Neural progenitor cell (in vitro differentiated cells): Measurements from ENCODE around the gene BTG2. TPM values are rescaled to one million over a fixed set of nuclear protein-coding genes. Genes with fewer than 3 reads are reported as not detected.

Experiments used
- DNase-seq: peaks from one replicate; pipeline ENCODE4 v3.0.0-alpha.2; 2016; ENCODE audit warnings: low spot score
- H2AFZ ChIP-seq: fragments of 200-600 bp; sonication (generic); replicated peaks from 2 replicates; pipeline ENCODE4 v1.6.1; 2016; ENCODE audit warnings: antibody characterized with exemption
- H3F3A ChIP-seq: fragments of 200-600 bp; sonication (generic); 2 replicates; pipeline ENCODE4 v1.6.1; 2016; ENCODE audit warnings: antibody characterized with exemption, low read depth
- H3K27ac ChIP-seq: fragments of 200-600 bp; sonication (generic); 2 replicates; pipeline ENCODE4 v1.5.1; 2016; ENCODE audit warnings: mild to moderate bottlenecking
- H3K27me3 ChIP-seq: fragments of 200-600 bp; sonication (generic); 2 replicates; pipeline ENCODE4 v1.6.1; 2016; ENCODE audit warnings: mild to moderate bottlenecking, moderate library complexity
- H3K36me3 ChIP-seq: fragments of 200-600 bp; sonication (generic); 2 replicates; pipeline ENCODE4 v1.5.1; 2016
- H3K4me1 ChIP-seq: fragments of 200-600 bp; sonication (generic); 2 replicates; pipeline ENCODE4 v1.6.1; 2016; ENCODE audit warnings: mixed run types
- H3K4me2 ChIP-seq: fragments of 200-600 bp; sonication (generic); 2 replicates; pipeline ENCODE4 v1.6.1; 2016
- H3K4me3 ChIP-seq: fragments of 200-600 bp; sonication (generic); 2 replicates; pipeline ENCODE4 v1.5.1; 2016
- H3K79me2 ChIP-seq: fragments of 200-600 bp; sonication (generic); 2 replicates; pipeline ENCODE4 v1.6.1; 2016; ENCODE audit warnings: low read depth
- H3K9ac ChIP-seq: fragments of 200-600 bp; sonication (generic); 2 replicates; pipeline ENCODE4 v1.6.1; 2016
- H3K9me3 ChIP-seq: fragments of 200-600 bp; sonication (generic); 2 replicates; pipeline ENCODE4 v1.5.1; 2016; ENCODE audit warnings: low read depth
- H4K20me1 ChIP-seq: fragments of 200-600 bp; sonication (generic); 2 replicates; pipeline ENCODE4 v1.6.1; 2016; ENCODE audit warnings: low read depth
- H3K27ac Mint-ChIP-seq: 3 replicates; pipeline ENCODE4 v1.8.0; 2021; ENCODE audit warnings: mixed read lengths
- H3K27me3 Mint-ChIP-seq: 2 replicates; pipeline ENCODE4 v1.8.0; 2022; ENCODE audit warnings: low read depth, mild to moderate bottlenecking, inconsistent platforms, moderate library complexity, mixed read lengths; ENCODE audit not compliant: insufficient read depth
- H3K36me3 Mint-ChIP-seq: 3 replicates; pipeline ENCODE4 v1.8.0; 2021; ENCODE audit warnings: mixed read lengths
- H3K4me1 Mint-ChIP-seq: 3 replicates; pipeline ENCODE4 v1.8.0; 2021; ENCODE audit warnings: mixed read lengths
- H3K4me3 Mint-ChIP-seq: 3 replicates; pipeline ENCODE4 v1.8.0; 2021; ENCODE audit warnings: mild to moderate bottlenecking, moderate library complexity, mixed read lengths
- H3K9me3 Mint-ChIP-seq: 3 replicates; pipeline ENCODE4 v1.8.0; 2020; ENCODE audit warnings: mixed read lengths
- EZH2 ChIP-seq: fragments of 200-600 bp; sonication (generic); IDR thresholded peaks from 2 replicates; pipeline ENCODE4 v1.6.1; 2017; ENCODE audit warnings: antibody characterized with exemption, mild to moderate bottlenecking, moderate library complexity
- EZH2phosphoT487 ChIP-seq: fragments of 200-600 bp; sonication (generic); IDR thresholded peaks from 2 replicates; pipeline ENCODE4 v1.6.1; 2017; ENCODE audit warnings: antibody characterized with exemption
- total RNA-seq: library from RNA; depleted of rRNA; stranded (reverse); fragments of >200 nt; gene quantifications from 2 replicates; pipeline ENCODE4 v1.2.3, GENCODE V29; 2015; ENCODE audit warnings: low replicate concordance
- TF ChIP-seq, protein P1 (sequence below): fragments of 200-600 bp; sonication (generic); IDR thresholded peaks from 2 replicates; pipeline ENCODE4 v1.5.1; 2017; ENCODE audit warnings: antibody characterized with exemption, mild to moderate bottlenecking

Gene BTG2
- total RNA-seq, 1 donor from 2014 or later = 26.5 TPM

DNA sequence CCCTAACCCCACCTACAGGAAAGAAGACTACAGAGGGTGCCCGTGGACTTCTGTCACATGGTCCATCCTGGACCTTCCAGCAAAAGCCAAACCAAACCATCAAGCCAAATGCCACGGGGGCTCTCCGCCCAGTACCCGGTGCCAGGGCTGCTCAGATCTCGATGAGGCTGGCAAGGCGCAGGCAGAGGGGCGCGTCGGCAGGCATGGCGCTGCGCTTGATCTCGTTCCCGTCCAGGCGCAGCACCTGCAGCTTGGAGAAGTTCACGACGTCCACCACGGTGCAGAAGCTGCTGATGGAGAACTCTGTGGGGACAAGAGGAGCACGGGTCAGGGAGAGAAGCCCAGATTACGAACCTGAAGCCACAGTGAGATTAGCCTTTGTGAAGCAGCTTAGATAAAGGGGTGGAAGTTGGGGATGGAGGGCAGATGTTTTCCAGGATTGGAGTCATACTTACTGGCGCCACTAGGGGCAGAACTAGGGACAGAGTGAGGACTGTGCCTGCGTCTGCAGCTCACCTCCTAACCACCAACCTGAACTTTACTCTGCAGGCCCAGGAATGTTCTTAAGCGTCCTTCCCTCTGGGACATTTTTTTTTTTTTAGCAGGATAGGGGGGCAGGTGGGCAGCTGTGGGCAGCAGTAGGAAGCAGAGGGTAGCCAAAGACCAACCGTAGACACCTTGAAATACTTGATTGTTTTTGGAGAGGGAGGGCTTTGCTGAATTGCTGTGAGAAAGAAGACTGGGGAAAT lies 37.0 kb downstream of the BTG2 start:
- Mint-ChIP-seq H3K27ac (peak overlapping the region; percentile 75), H3K9me3 (no peaks in the 10 kb centered on the region), H3K27me3 (peaks cover 13% of the 10 kb centered on the region), H3K36me3 (no peaks in the 10 kb centered on the region), H3K4me1 (peaks cover 42% of the 10 kb centered on the region), H3K4me3 (no peak overlapping the region)
- peak overlapping the region; percentile 87 for H2AFZ ChIP-seq
- H3K4me3 ChIP-seq = no peak overlapping the region
- TF ChIP-seq EZH2 = no peak
- TF ChIP-seq, protein P1, sequence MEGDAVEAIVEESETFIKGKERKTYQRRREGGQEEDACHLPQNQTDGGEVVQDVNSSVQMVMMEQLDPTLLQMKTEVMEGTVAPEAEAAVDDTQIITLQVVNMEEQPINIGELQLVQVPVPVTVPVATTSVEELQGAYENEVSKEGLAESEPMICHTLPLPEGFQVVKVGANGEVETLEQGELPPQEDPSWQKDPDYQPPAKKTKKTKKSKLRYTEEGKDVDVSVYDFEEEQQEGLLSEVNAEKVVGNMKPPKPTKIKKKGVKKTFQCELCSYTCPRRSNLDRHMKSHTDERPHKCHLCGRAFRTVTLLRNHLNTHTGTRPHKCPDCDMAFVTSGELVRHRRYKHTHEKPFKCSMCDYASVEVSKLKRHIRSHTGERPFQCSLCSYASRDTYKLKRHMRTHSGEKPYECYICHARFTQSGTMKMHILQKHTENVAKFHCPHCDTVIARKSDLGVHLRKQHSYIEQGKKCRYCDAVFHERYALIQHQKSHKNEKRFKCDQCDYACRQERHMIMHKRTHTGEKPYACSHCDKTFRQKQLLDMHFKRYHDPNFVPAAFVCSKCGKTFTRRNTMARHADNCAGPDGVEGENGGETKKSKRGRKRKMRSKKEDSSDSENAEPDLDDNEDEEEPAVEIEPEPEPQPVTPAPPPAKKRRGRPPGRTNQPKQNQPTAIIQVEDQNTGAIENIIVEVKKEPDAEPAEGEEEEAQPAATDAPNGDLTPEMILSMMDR = peak; percentile 76
- no peaks in the 10 kb centered on the region for H3K4me1 ChIP-seq
- no peak overlapping the region for H3K27ac ChIP-seq
- H3F3A ChIP-seq = no peaks in the 10 kb centered on the region
- no peaks in the 10 kb centered on the region for H3K36me3 ChIP-seq
- no peaks in the 10 kb centered on the region for H3K9me3 ChIP-seq
- peak; percentile 79 for DNase-seq
- H4K20me1 ChIP-seq = no peaks in the 10 kb centered on the region
- H3K4me2 ChIP-seq = no peak overlapping the region
- no peaks in the 10 kb centered on the region for H3K79me2 ChIP-seq
- peaks cover 16% of the 10 kb centered on the region for H3K27me3 ChIP-seq
- no peak overlapping the region for H3K9ac ChIP-seq

DNA sequence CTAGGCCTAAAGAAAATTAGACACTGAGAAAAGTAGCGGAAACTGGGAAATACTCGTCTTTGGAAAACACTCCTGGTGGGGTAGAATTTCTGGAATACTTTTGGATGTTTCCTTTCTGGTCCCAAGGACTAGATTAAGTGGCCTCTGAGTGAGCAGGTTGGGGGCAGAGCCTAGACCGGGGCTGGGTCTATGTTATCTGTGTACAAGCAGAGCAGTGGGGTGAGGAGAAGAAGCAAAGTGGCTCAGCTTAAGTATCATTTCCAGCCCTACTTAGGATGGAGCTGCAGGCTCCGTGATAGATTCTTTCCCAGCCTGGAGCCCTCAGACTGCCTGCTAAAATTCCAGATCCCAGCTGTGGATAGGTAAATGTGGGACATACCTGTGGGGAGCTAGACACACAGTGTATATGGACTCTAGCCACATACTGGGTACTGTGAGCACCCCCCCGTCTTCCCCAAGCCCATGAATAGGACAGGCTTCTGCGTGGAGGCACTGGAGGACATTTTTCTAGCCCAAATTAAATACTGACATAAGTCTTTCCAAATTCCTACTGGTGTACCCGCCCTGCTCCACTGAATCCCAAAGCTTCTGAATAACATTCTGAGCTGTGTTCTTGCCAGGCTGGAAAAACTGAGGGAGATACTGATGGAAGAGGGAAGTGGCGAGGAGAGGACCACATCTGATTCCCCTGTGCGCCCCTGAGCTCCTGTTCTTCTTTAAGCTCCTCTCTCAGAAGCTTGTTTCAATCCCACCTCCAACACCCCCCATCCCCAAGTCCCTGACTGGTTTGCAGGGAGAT lies 38.8 kb downstream of the BTG2 start:
- H3K27ac ChIP-seq = no peak overlapping the region

DNA sequence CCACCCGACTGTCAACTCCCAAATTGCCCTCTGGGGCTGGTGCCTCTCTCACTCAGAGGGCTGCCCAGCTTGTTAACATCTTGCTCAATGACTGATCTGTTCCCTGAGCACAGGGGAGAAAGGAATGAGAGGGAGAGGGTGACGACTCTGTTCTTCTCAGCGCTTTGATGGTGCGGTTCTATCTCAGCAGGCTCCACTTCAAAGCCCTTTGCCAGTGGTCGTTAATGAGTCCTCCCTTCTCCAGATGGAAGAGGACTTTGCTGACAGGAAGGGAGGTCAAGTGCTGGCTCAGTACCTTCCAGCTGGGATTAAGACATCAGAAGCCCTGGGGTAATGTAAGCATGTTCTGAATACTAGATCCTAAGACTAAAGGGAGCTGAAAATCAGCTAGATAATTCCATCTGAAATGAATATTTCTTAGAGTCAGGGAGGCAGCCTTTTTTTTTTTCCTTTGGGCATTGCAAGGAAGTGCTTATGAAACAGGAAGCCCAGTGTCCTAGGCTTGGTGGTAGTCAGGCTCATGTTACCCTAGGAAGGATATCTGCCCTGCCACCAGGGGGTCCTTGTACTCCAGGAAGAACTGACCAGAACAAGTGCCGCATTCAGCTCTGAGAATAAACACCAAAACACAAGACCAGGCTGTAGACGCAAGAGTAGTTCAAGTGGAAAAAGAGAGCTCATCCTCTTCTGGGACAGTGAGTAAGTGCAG lies 40.9 kb downstream of the BTG2 start:
- Mint-ChIP-seq H3K36me3 (no peaks in the 10 kb centered on the region), H3K9me3 (no peaks in the 10 kb centered on the region), H3K4me1 (peaks cover 37% of the 10 kb centered on the region), H3K4me3 (peak overlapping the region; percentile 21), H3K27ac (peak overlapping the region; percentile 17), H3K27me3 (peaks cover 11% of the 10 kb centered on the region)
- Histone ChIP-seq H3K27ac (no peak overlapping the region), H3K36me3 (no peaks in the 10 kb centered on the region), H3F3A (no peaks in the 10 kb centered on the region), H3K9ac (no peak overlapping the region), H3K9me3 (no peaks in the 10 kb centered on the region), H3K4me1 (no peaks in the 10 kb centered on the region), H2AFZ (no peak overlapping the region), H4K20me1 (no peaks in the 10 kb centered on the region), H3K4me3 (no peak overlapping the region), H3K27me3 (peaks cover 5% of the 10 kb centered on the region), H3K4me2 (no peak overlapping the region), H3K79me2 (no peaks in the 10 kb centered on the region)
- no peak for DNase-seq
- TF ChIP-seq, protein P1 = no peak
- TF ChIP-seq EZH2phosphoT487 (no peak), EZH2 (no peak)

More for the DNA sequence above, 38.8 kb downstream of the BTG2 start:
- Mint-ChIP-seq H3K36me3 (no peaks in the 10 kb centered on the region), H3K27ac (no peak overlapping the region), H3K4me1 (peaks cover 39% of the 10 kb centered on the region), H3K4me3 (no peak overlapping the region), H3K27me3 (peaks cover 16% of the 10 kb centered on the region), H3K9me3 (no peaks in the 10 kb centered on the region)
- TF ChIP-seq EZH2 (no peak), EZH2phosphoT487 (no peak)
- TF ChIP-seq, protein P1 = no peak
- Histone ChIP-seq H4K20me1 (no peaks in the 10 kb centered on the region), H3K27me3 (peaks cover 16% of the 10 kb centered on the region), H3F3A (no peaks in the 10 kb centered on the region), H3K4me3 (no peak overlapping the region), H3K4me1 (no peaks in the 10 kb centered on the region), H3K9me3 (no peaks in the 10 kb centered on the region), H3K79me2 (no peaks in the 10 kb centered on the region), H3K4me2 (no peak overlapping the region), H2AFZ (no peak overlapping the region), H3K36me3 (no peaks in the 10 kb centered on the region), H3K9ac (no peak overlapping the region)
- DNase-seq = no peak
